Heart right ventricle (tissue), 16 donors: ENCODE measurements around the gene SPNS3. TPM values are rescaled to one million over a fixed set of nuclear protein-coding genes. Genes with fewer than 3 reads are reported as not detected.

Experiments used
- ATAC-seq, 8 donors: fragments of 200-7000 bp; cut with Tn5 transposase; one replicate each; pipeline ENCODE4 v1.9.1; 2020; ENCODE audit warnings: mild to moderate bottlenecking in 8 of 8, moderate library complexity in 8 of 8, moderate number of reproducible peaks in 1 of 8
- DNase-seq, 2 donors: peaks; one replicate each; pipeline ENCODE4 v3.0.0-alpha.2; 2020
- H3K27ac ChIP-seq, 10 donors: fragments of 200-600 bp; sonication (generic) in 2 of 10; one replicate each; pipeline versions ENCODE4 v1.5.0 to v1.8.0; 2020 to 2022; ENCODE audit warnings: mild to moderate bottlenecking in 3 of 10
- H3K27me3 ChIP-seq, 7 donors: fragments of 200-600 bp; one replicate each; pipeline ENCODE4 v1.8.0; 2021 to 2022; ENCODE audit warnings: mild to moderate bottlenecking in 2 of 7
- H3K36me3 ChIP-seq, 9 donors: fragments of 200-600 bp; sonication (generic) in 1 of 9; one replicate each; pipeline versions ENCODE4 v1.5.0 to v1.8.0; 2020 to 2022; ENCODE audit warnings: mild to moderate bottlenecking in 2 of 9
- H3K4me1 ChIP-seq, 9 donors: fragments of 200-600 bp; sonication (generic) in 1 of 9; one replicate each; pipeline versions ENCODE4 v1.5.0 to v1.8.0; 2020 to 2022; ENCODE audit warnings: mild to moderate bottlenecking in 4 of 9
- H3K4me3 ChIP-seq, 10 donors: fragments of 200-600 bp; sonication (generic) in 2 of 10; one replicate each; pipeline versions ENCODE4 v1.5.0 to v1.8.0; 2020 to 2022; ENCODE audit warnings: mild to moderate bottlenecking in 7 of 10, moderate library complexity in 2 of 10
- H3K9me3 ChIP-seq, 11 donors: fragments of 200-600 bp in 10 of 11; sonication (generic) in 2 of 11; one replicate each; pipeline versions ENCODE4 v1.5.0 to v1.8.0; 2013 to 2022; ENCODE audit warnings: mild to moderate bottlenecking in 2 of 11, control low read depth in 1 of 11, moderate library complexity in 1 of 11
- CTCF ChIP-seq, 9 donors: fragments of 200-600 bp; sonication (generic) in 2 of 9; IDR thresholded peaks; one replicate each; pipeline versions ENCODE4 v1.5.0 to v1.8.0; 2021 to 2022; ENCODE audit warnings: antibody characterized with exemption in 9 of 9, mild to moderate bottlenecking in 5 of 9, moderate library complexity in 1 of 9
- WGBS, 2 donors: extraction: QIAGEN DNeasy Blood & Tissue Kit; methylation state at CpG; one replicate each; pipeline ENCODE4 v1.1.7; 2013; ENCODE audit warnings: inconsistent platforms in 1 of 2; 5-methylcytosine and 5-hydroxymethylcytosine counted together
- intact Hi-C, 10 donors: fragments of 100-400 bp; cut with DNase I; formaldehyde crosslinking; loops; one replicate each; pipeline versions ENCODE4 v1.11.1 to v1.14.2; 2022
- polyA plus RNA-seq, 2 donors: library from polyadenylated mRNA; stranded (reverse); fragments of 200-250 nt; gene quantifications; one replicate each; pipeline ENCODE4 v1.2.3, GENCODE V29; 2013
- total RNA-seq, 10 donors: library from RNA; stranded (reverse); fragmentation: NEBNext Ultra II Directional in 3 of 10; extraction: Animal tissue kit (Norgen Biotek cat#: 25700) in 3 of 10; gene quantifications; one replicate each; pipeline versions ENCODE4 v1.2.1 to v1.2.4, GENCODE V29; 2021 to 2023
- donor health status: Arrhythmogenic right ventricular cardiomyopathy.
- donor health status: ischemic (EF 13 %, LVEDD 7.1; RV severe dilation, severe dysfunction).
- donor health status: healthy with polysubstance abuse.
- donor health status: DM: no; HTN: yes; CAD: no.
- donor health status: DM: no; HTN: no; CAD: no.
- donor health status: ischemic (EF 25% LVEDD 6.9; RV normal size, moderate dysfunction).
- donor health status: ischemic (EF 25% LVEDD 5.7; RV mildly dilated, moderate dysfunction).
- donor health status: healthy.
- donor health status: DM: yes; HTN: yes; CAD: no.
- donor health status: Ischemic cardiomyopathy.
- donor health status: ischemic (EF 35%, LVEDD 5.7; RV mildly dilated, moderate dysfunction).
- donor health status: nonischemic (EF 11% LVEDD 7.7; RV severe dilation, severe dysfunction).
- donor health status: DM: yes; HTN: yes; CAD: no.
- donor health status: PGD.
- donor health status: ischemic (EF 29% LVEDD 5.4; RV normal size, mild dysfunction).
- donor health status: nonischemic (EF 23%, LVEDD 6.1; RV moderate dilation, normal function).

The SPNS3 gene
- total and polyA plus RNA-seq, 12 donors = 0.13 to 4.2 (median 0.89) TPM; not detected in 1

- Histone ChIP-seq H3K9me3 (peaks cover 0 to 3% (median 0%) of the 10 kb centered on the region in 11 donors), H3K27me3 (no peaks in the 10 kb centered on the region), H3K27ac (no peak overlapping the region), H3K4me3 (no peak overlapping the region), H3K36me3 (no peaks in the 10 kb centered on the region), H3K4me1 (peaks cover 15 to 55% (median 41%) of the 10 kb centered on the region in 9 donors)
- intact Hi-C loops = no loop called here
- no peak for ATAC-seq
- peak in 1 of 9 donors; percentile 13 for TF ChIP-seq CTCF (IDR thresholded peaks at IDR 0.05)
- no peak for DNase-seq
- WGBS, 2 donors = 84 to 85% methylated on average over 24 of the region's 24 CpGs
These were observed 79.6 kb downstream of the SPNS3 start for GRCh38 chr17:4513113-4514032.

- peaks cover 14 to 55% (median 41%) of the 10 kb centered on the region in 9 donors for H3K4me1 ChIP-seq
These were observed 80.5 kb downstream of the SPNS3 start for GRCh38 chr17:4514206-4514605.

GRCh38 chr17:4514779-4515178 lies 81.0 kb downstream of the SPNS3 start:
- DNase-seq (no peak), ATAC-seq (no peak)
- H3K27ac ChIP-seq = no peak overlapping the region
- H3K4me1 ChIP-seq = peaks cover 15 to 55% (median 40%) of the 10 kb centered on the region in 9 donors
- no peaks in the 10 kb centered on the region for H3K36me3 ChIP-seq
- no peak overlapping the region for H3K4me3 ChIP-seq
- no peak for TF ChIP-seq CTCF (IDR thresholded peaks at IDR 0.05)
- H3K27me3 ChIP-seq = no peaks in the 10 kb centered on the region
- intact Hi-C loops = no loop called here
- H3K9me3 ChIP-seq = peaks cover 0 to 3% (median 0%) of the 10 kb centered on the region in 11 donors
- WGBS, 2 donors = 89 to 93% methylated on average over 11 of the region's 11 CpGs

More at GRCh38 chr17:4514206-4514605, 80.5 kb downstream of the SPNS3 start:
- 84 to 86% methylated on average over 7 of the region's 7 CpGs for WGBS, 2 donors
- Histone ChIP-seq H3K27me3 (no peaks in the 10 kb centered on the region), H3K27ac (peak overlapping the region in 2 of 10 donors; percentile 4 to 34), H3K36me3 (no peaks in the 10 kb centered on the region), H3K4me3 (no peak overlapping the region), H3K9me3 (peaks cover 0 to 3% (median 0%) of the 10 kb centered on the region in 11 donors)
- DNase-seq = no peak
- no peak for ATAC-seq
- intact Hi-C loops = no loop called here
- no peak for TF ChIP-seq CTCF (IDR thresholded peaks at IDR 0.05)

- peaks cover 0 to 3% (median 0%) of the 10 kb centered on the region in 11 donors for H3K9me3 ChIP-seq
- no peak overlapping the region for H3K4me3 ChIP-seq
- DNase-seq (no peak), ATAC-seq (no peak)
- no peak overlapping the region for H3K27ac ChIP-seq
- no peaks in the 10 kb centered on the region for H3K36me3 ChIP-seq
- TF ChIP-seq CTCF (IDR thresholded peaks at IDR 0.05) = no peak
- intact Hi-C loops = no loop called here
- H3K4me1 ChIP-seq = peaks cover 12 to 55% (median 40%) of the 10 kb centered on the region in 9 donors
- 94 to 95% methylated on average over 5 of the region's 5 CpGs for WGBS, 2 donors
- H3K27me3 ChIP-seq = no peaks in the 10 kb centered on the region
These were observed 81.8 kb downstream of the SPNS3 start for GRCh38 chr17:4515501-4515900.
